Stimulated activated memory B cell treated with anti-CD40 and anti-IgM and Interleukin-4, amounts not matched to agents 10 μg/mL and 1 μg/mL and 100 μg/mL, for 72 hours (primary cell): Measurements from ENCODE around the gene SPTBN1.
A peak's percentile ranks its signal among the peaks of the same experiment; 100 is the strongest.

Source experiments
- ATAC-seq: fragments of 150-1000 bp; cut with Tn5 transposase; 2 replicates; pipeline ENCODE4 v1.10.0; 2021
- H3K27ac Mint-ChIP-seq: one replicate; pipeline ENCODE4 v1.8.0; 2022; ENCODE audit warnings: mild to moderate bottlenecking, mixed read lengths
- H3K27me3 Mint-ChIP-seq: one replicate; pipeline ENCODE4 v1.8.0; 2022; ENCODE audit warnings: mixed read lengths
- H3K36me3 Mint-ChIP-seq: one replicate; pipeline ENCODE4 v1.8.0; 2022; ENCODE audit warnings: mixed read lengths
- H3K4me1 Mint-ChIP-seq: one replicate; pipeline ENCODE4 v1.8.0; 2022; ENCODE audit warnings: mixed read lengths
- H3K4me3 Mint-ChIP-seq: one replicate; pipeline ENCODE4 v1.8.0; 2022; ENCODE audit warnings: mild to moderate bottlenecking, moderate library complexity, mixed read lengths
- H3K9me3 Mint-ChIP-seq: one replicate; pipeline ENCODE4 v1.8.0; 2022; ENCODE audit warnings: mixed read lengths

The SPTBN1 gene

GRCh38 chr2:54569745-54570301, 113.7 kb downstream of the SPTBN1 start:
- H3K36me3 Mint-ChIP-seq: peaks cover 15% of the 10 kb centered on the region
- peak overlapping the region; percentile 63 for H3K4me3 Mint-ChIP-seq
- no peaks in the 10 kb centered on the region for H3K27me3 Mint-ChIP-seq
- peak; percentile 56 for ATAC-seq
- H3K4me1 Mint-ChIP-seq: peaks cover 76% of the 10 kb centered on the region
- H3K27ac Mint-ChIP-seq: peak overlapping the region; percentile 96
- H3K9me3 Mint-ChIP-seq: no peaks in the 10 kb centered on the region

GRCh38 chr2:54570321-54570855, 114.3 kb downstream of the SPTBN1 start:
- Mint-ChIP-seq H3K27ac (peak overlapping the region; percentile 96), H3K36me3 (peaks cover 17% of the 10 kb centered on the region), H3K27me3 (no peaks in the 10 kb centered on the region), H3K4me3 (peak overlapping the region; percentile 63), H3K4me1 (peaks cover 77% of the 10 kb centered on the region), H3K9me3 (no peaks in the 10 kb centered on the region)
- ATAC-seq: no peak

GRCh38 chr2:54570925-54571694, 115.0 kb downstream of the SPTBN1 start:
- H3K27ac Mint-ChIP-seq: peak overlapping the region; percentile 96
- peak; percentile 87 for ATAC-seq
- no peaks in the 10 kb centered on the region for H3K9me3 Mint-ChIP-seq
- H3K27me3 Mint-ChIP-seq: no peaks in the 10 kb centered on the region
- H3K4me3 Mint-ChIP-seq: peak overlapping the region; percentile 60
- peaks cover 84% of the 10 kb centered on the region for H3K4me1 Mint-ChIP-seq
- H3K36me3 Mint-ChIP-seq: peaks cover 17% of the 10 kb centered on the region

GRCh38 chr2:54572262-54572635, 116.1 kb downstream of the SPTBN1 start:
- H3K27me3 Mint-ChIP-seq: no peaks in the 10 kb centered on the region
- peaks cover 23% of the 10 kb centered on the region for H3K36me3 Mint-ChIP-seq
- H3K27ac Mint-ChIP-seq: peak overlapping the region; percentile 96
- H3K9me3 Mint-ChIP-seq: no peaks in the 10 kb centered on the region
- no peak for ATAC-seq
- H3K4me1 Mint-ChIP-seq: peaks cover 88% of the 10 kb centered on the region
- H3K4me3 Mint-ChIP-seq: peak overlapping the region; percentile 49

GRCh38 chr2:54572636-54573536, 116.8 kb downstream of the SPTBN1 start:
- Mint-ChIP-seq H3K36me3 (peaks cover 23% of the 10 kb centered on the region), H3K27ac (peak overlapping the region; percentile 96), H3K4me3 (peak overlapping the region; percentile 60), H3K27me3 (no peaks in the 10 kb centered on the region), H3K9me3 (no peaks in the 10 kb centered on the region), H3K4me1 (peaks cover 94% of the 10 kb centered on the region)
- no peak for ATAC-seq

- H3K36me3 Mint-ChIP-seq: peaks cover 23% of the 10 kb centered on the region
- no peak for ATAC-seq
- peaks cover 100% of the 10 kb centered on the region for H3K4me1 Mint-ChIP-seq
- peak overlapping the region; percentile 96 for H3K27ac Mint-ChIP-seq
- no peaks in the 10 kb centered on the region for H3K9me3 Mint-ChIP-seq
- H3K4me3 Mint-ChIP-seq: peak overlapping the region; percentile 60
- H3K27me3 Mint-ChIP-seq: no peaks in the 10 kb centered on the region
Observed at GRCh38 chr2:54573537-54573919, 117.4 kb downstream of the SPTBN1 start.

- Mint-ChIP-seq H3K27me3 (no peaks in the 10 kb centered on the region), H3K4me1 (peaks cover 100% of the 10 kb centered on the region), H3K9me3 (no peaks in the 10 kb centered on the region), H3K36me3 (peaks cover 23% of the 10 kb centered on the region), H3K27ac (peak overlapping the region; percentile 96), H3K4me3 (peak overlapping the region; percentile 60)
- ATAC-seq: peak; percentile 71
Observed at GRCh38 chr2:54574107-54574859, 118.2 kb downstream of the SPTBN1 start.

- Mint-ChIP-seq H3K9me3 (no peaks in the 10 kb centered on the region), H3K4me1 (peaks cover 100% of the 10 kb centered on the region), H3K27ac (peak overlapping the region; percentile 96), H3K27me3 (no peaks in the 10 kb centered on the region), H3K36me3 (peaks cover 23% of the 10 kb centered on the region), H3K4me3 (peak overlapping the region; percentile 60)
- ATAC-seq: no peak
Observed at GRCh38 chr2:54574860-54575247, 118.7 kb downstream of the SPTBN1 start.

- peaks cover 100% of the 10 kb centered on the region for H3K4me1 Mint-ChIP-seq
- no peaks in the 10 kb centered on the region for H3K9me3 Mint-ChIP-seq
- no peak for ATAC-seq
- H3K4me3 Mint-ChIP-seq: no peak overlapping the region
- H3K36me3 Mint-ChIP-seq: peaks cover 23% of the 10 kb centered on the region
- no peaks in the 10 kb centered on the region for H3K27me3 Mint-ChIP-seq
- H3K27ac Mint-ChIP-seq: peak overlapping the region; percentile 96
Observed at GRCh38 chr2:54575379-54575888, 119.3 kb downstream of the SPTBN1 start.

- H3K4me1 Mint-ChIP-seq: peaks cover 97% of the 10 kb centered on the region
- peaks cover 23% of the 10 kb centered on the region for H3K36me3 Mint-ChIP-seq
- no peaks in the 10 kb centered on the region for H3K9me3 Mint-ChIP-seq
- peak overlapping the region; percentile 96 for H3K27ac Mint-ChIP-seq
- no peak for ATAC-seq
- H3K27me3 Mint-ChIP-seq: no peaks in the 10 kb centered on the region
- H3K4me3 Mint-ChIP-seq: no peak overlapping the region
Observed at GRCh38 chr2:54577035-54577434, 120.9 kb downstream of the SPTBN1 start.

- H3K36me3 Mint-ChIP-seq: peaks cover 17% of the 10 kb centered on the region
- no peaks in the 10 kb centered on the region for H3K27me3 Mint-ChIP-seq
- H3K4me1 Mint-ChIP-seq: peaks cover 97% of the 10 kb centered on the region
- no peak for ATAC-seq
- H3K27ac Mint-ChIP-seq: peak overlapping the region; percentile 96
- no peak overlapping the region for H3K4me3 Mint-ChIP-seq
- no peaks in the 10 kb centered on the region for H3K9me3 Mint-ChIP-seq
Observed at GRCh38 chr2:54577944-54578647, 122.0 kb downstream of the SPTBN1 start.

- ATAC-seq: no peak
- Mint-ChIP-seq H3K4me1 (peaks cover 97% of the 10 kb centered on the region), H3K36me3 (peaks cover 17% of the 10 kb centered on the region), H3K27ac (peak overlapping the region; percentile 96), H3K9me3 (no peaks in the 10 kb centered on the region), H3K27me3 (no peaks in the 10 kb centered on the region), H3K4me3 (no peak overlapping the region)
Observed at GRCh38 chr2:54578648-54579045, 122.5 kb downstream of the SPTBN1 start.

GRCh38 chr2:54579061-54579681, 123.0 kb downstream of the SPTBN1 start:
- Mint-ChIP-seq H3K4me1 (peaks cover 97% of the 10 kb centered on the region), H3K4me3 (peak overlapping the region; percentile 67), H3K27ac (peak overlapping the region; percentile 96), H3K9me3 (no peaks in the 10 kb centered on the region), H3K36me3 (peaks cover 17% of the 10 kb centered on the region), H3K27me3 (no peaks in the 10 kb centered on the region)
- ATAC-seq: no peak
